Measurements from ENCODE around the gene TMEM101.
"Not testable (repeated sequence)": the region's sequence is repeated elsewhere in the genome, so short reads cannot be mapped to it uniquely, and the experiment has no call there.

TMEM101 gene

GRCh38 chr17:43974382-43975266 lies 40.1 kb downstream of the TMEM101 start:
- no peak for DNase-seq

GRCh38 chr17:43972444-43973212 lies 42.1 kb downstream of the TMEM101 start:
- not testable (repeated sequence) for DNase-seq

GRCh38 chr17:43971436-43971835 lies 43.3 kb downstream of the TMEM101 start:
- not testable (repeated sequence) for DNase-seq

GRCh38 chr17:43970366-43970765 lies 44.4 kb downstream of the TMEM101 start:
- no peak for DNase-seq

- no peak for DNase-seq
These were observed 47.4 kb downstream of the TMEM101 start for GRCh38 chr17:43967251-43967875.

- no peak for DNase-seq
These were observed 48.5 kb downstream of the TMEM101 start for GRCh38 chr17:43966276-43966675.

GRCh38 chr17:43962479-43962878 lies 52.3 kb downstream of the TMEM101 start:
- DNase-seq: no peak

- DNase-seq: no peak
These were observed 52.8 kb downstream of the TMEM101 start for GRCh38 chr17:43961954-43962353.

GRCh38 chr17:43961292-43961691 lies 53.5 kb downstream of the TMEM101 start:
- DNase-seq: not testable (repeated sequence)
